HCT116 (cell line): Measurements from ENCODE around the gene CDH4. TPM values are rescaled to one million over a fixed set of nuclear protein-coding genes. Genes with fewer than 3 reads are reported as not detected.

ENCODE experiments used
- ATAC-seq: fragments of 200-7000 bp; cut with Tn5 transposase; 2 replicates; pipeline ENCODE4 v1.9.1; 2020; ENCODE audit warnings: mild to moderate bottlenecking, moderate library complexity
- BruUV-seq: library from RNA; stranded (reverse); fragments of 400-500 nt; replicated peaks from 2 replicates; lab custom pipeline; 2021; lab: Mats Ljungman, UMichigan
- CTCF ChIA-PET: fragments of 300-600 bp; sonication (Branson Sonifier 250); formaldehyde crosslinking; loops from one replicate; lab custom pipeline; 2021; ENCODE audit warnings: antibody characterized with exemption; lab: Charles Lee
- POLR2A ChIA-PET: fragments of 300-600, 350-600 bp; sonication (Branson Sonifier 250); formaldehyde crosslinking; loops from one replicate; lab custom pipeline; 2021; ENCODE audit warnings: antibody characterized with exemption; lab: Charles Lee
- RAD21 ChIA-PET, 2 experiments: fragments of 300-600 bp; sonication (Branson Sonifier 250); formaldehyde crosslinking; loops; one replicate each; lab custom pipeline; 2023; ENCODE audit warnings: low total read pairs in 2 of 2; ENCODE audit not compliant: uncharacterized antibody in 2 of 2, unreplicated experiment in 2 of 2, low non-redundant PET in 1 of 2; lab: Charles Lee
- DNase-seq: peaks from one replicate; pipeline ENCODE4 v3.0.0-alpha.2; 2010; ENCODE audit warnings: low read depth, low spot score
- H2AFZ ChIP-seq: fragments of 200-600 bp; shearing (Covaris generic), sonication (generic); 2 replicates; pipeline ENCODE4 v1.6.1; 2017; ENCODE audit warnings: low read depth, mixed run types, mixed read lengths, antibody characterized with exemption, low read length; ENCODE audit not compliant: poor library complexity, severe bottlenecking
- H3K27ac ChIP-seq: 2 replicates; pipeline ENCODE4 v1.5.1; 2012; ENCODE audit warnings: low read depth, low read length
- H3K27me3 ChIP-seq: fragments of 200-600 bp; sonication (generic); 2 replicates; pipeline ENCODE4 v1.6.1; 2016; ENCODE audit warnings: mixed run types, low read length, mixed read lengths; ENCODE audit not compliant: insufficient read depth
- H3K36me3 ChIP-seq, 2 experiments: fragments of 200-500 bp in 1 of 2; fragments of 200-600 bp in 1 of 2; sonication (Bioruptor generic) in 1 of 2; sonication (generic) in 1 of 2; 2 replicates each; pipeline versions ENCODE4 v1.5.1 to v1.6.1; 2014 to 2016; ENCODE audit warnings: low read length in 2 of 2, inconsistent platforms in 1 of 2, mixed read lengths in 1 of 2, mixed run types in 1 of 2; ENCODE audit not compliant: insufficient read depth in 2 of 2, control insufficient read depth in 1 of 2
- H3K4me1 ChIP-seq, 2 experiments: fragments of 200-600 bp in 1 of 2; sonication (generic) in 1 of 2; 2 replicates each; pipeline versions ENCODE4 v1.5.1 to v1.6.1; 2012 to 2017; ENCODE audit warnings: low read length in 2 of 2, inconsistent platforms in 1 of 2, mild to moderate bottlenecking in 1 of 2, mixed read lengths in 1 of 2, mixed run types in 1 of 2, moderate library complexity in 1 of 2; ENCODE audit not compliant: insufficient read depth in 2 of 2, control insufficient read depth in 1 of 2
- H3K4me2 ChIP-seq: fragments of 200-600 bp; sonication (generic); 2 replicates; pipeline ENCODE4 v1.6.1; 2017; ENCODE audit warnings: mixed run types, low read length, mixed read lengths
- H3K4me3 ChIP-seq, 2 experiments: fragments of 200-600 bp in 1 of 2; sonication (generic) in 1 of 2; replicated peaks in 1 of 2; 2 replicates each; pipeline ENCODE4 v1.5.1; 2011 to 2016; ENCODE audit warnings: low read length in 2 of 2, control low read depth in 1 of 2, low read depth in 1 of 2, mild to moderate bottlenecking in 1 of 2, mixed read lengths in 1 of 2, mixed run types in 1 of 2
- H3K79me2 ChIP-seq: fragments of 200-600 bp; sonication (generic); 2 replicates; pipeline ENCODE4 v1.6.1; 2017; ENCODE audit warnings: mild to moderate bottlenecking, mixed run types, low read length, moderate library complexity, mixed read lengths; ENCODE audit not compliant: insufficient read depth
- H3K9ac ChIP-seq: fragments of 200-600 bp; sonication (generic); 2 replicates; pipeline ENCODE4 v1.6.1; 2016; ENCODE audit warnings: low read length, mixed read lengths
- H3K9me2 ChIP-seq: fragments of 200-600 bp; sonication (generic), shearing (Covaris generic); 2 replicates; pipeline ENCODE4 v1.6.1; 2017; ENCODE audit warnings: mixed run types, mild to moderate bottlenecking, moderate library complexity; ENCODE audit not compliant: insufficient read depth
- H3K9me3 ChIP-seq, 2 experiments: fragments of 200-500 bp in 1 of 2; fragments of 200-600 bp in 1 of 2; sonication (Bioruptor generic) in 1 of 2; sonication (generic) in 1 of 2; 2 replicates each; pipeline ENCODE4 v1.6.1; 2014 to 2017; ENCODE audit warnings: low read length in 2 of 2, mixed read lengths in 2 of 2, inconsistent platforms in 1 of 2, low read depth in 1 of 2, mild to moderate bottlenecking in 1 of 2, mixed run types in 1 of 2, moderate library complexity in 1 of 2; ENCODE audit not compliant: control insufficient read depth in 1 of 2, insufficient read depth in 1 of 2
- H4K20me1 ChIP-seq: fragments of 200-600 bp; sonication (generic), shearing (Covaris generic); 2 replicates; pipeline ENCODE4 v1.6.1; 2017; ENCODE audit warnings: mixed run types, mild to moderate bottlenecking, moderate library complexity; ENCODE audit not compliant: insufficient read depth
- ATF3 ChIP-seq: IDR thresholded peaks from 2 replicates; pipeline ENCODE4 v1.6.1; 2012
- CBX3 ChIP-seq: IDR thresholded peaks from 2 replicates; pipeline ENCODE4 v1.6.1; 2012; ENCODE audit warnings: low read depth
- CTCF ChIP-seq, 3 experiments: fragments of 200-600 bp in 1 of 3; sonication (generic) in 1 of 3; IDR thresholded peaks in 2 of 3; conservative IDR thresholded peaks in 1 of 3; 2 replicates each; pipeline ENCODE4 v1.5.1; 2012 to 2017; ENCODE audit warnings: low read depth in 2 of 3, low read length in 2 of 3, antibody characterized with exemption in 1 of 3, borderline replicate concordance in 1 of 3, control low read depth in 1 of 3, mild to moderate bottlenecking in 1 of 3, mixed read lengths in 1 of 3, mixed run types in 1 of 3, moderate library complexity in 1 of 3; ENCODE audit not compliant: insufficient read depth in 1 of 3
- JUND ChIP-seq: IDR thresholded peaks from 2 replicates; pipeline ENCODE4 v1.6.1; 2012
- POLR2A ChIP-seq: IDR thresholded peaks from 2 replicates; pipeline ENCODE4 v1.7.0; 2011; ENCODE audit warnings: borderline replicate concordance; ENCODE audit not compliant: insufficient read depth, insufficient read length; ENCODE audit errors: extremely low read depth
- ZBTB33 ChIP-seq: IDR thresholded peaks from 2 replicates; pipeline ENCODE4 v1.6.1; 2011; ENCODE audit warnings: mild to moderate bottlenecking, low read length, moderate library complexity; ENCODE audit not compliant: insufficient replicate concordance; ENCODE audit errors: extremely low read depth
- intact Hi-C: fragments of 100-400 bp; cut with micrococcal nuclease; formaldehyde crosslinking; loops from 2 replicates; pipeline ENCODE4 v1.10.0; 2022
- total RNA-seq: library from RNA; stranded (reverse); gene quantifications from one replicate; pipeline ENCODE4 v1.2.1, GENCODE V29; 2021; ENCODE audit not compliant: unreplicated experiment

Gene CDH4
- total RNA-seq, 1 experiment from 2014 or later, result not detected

- H3K36me3 ChIP-seq, result no peaks in the 10 kb centered on the region
- ChIA-PET POLR2A (no interaction called here), RAD21 (no interaction called here), CTCF (no interaction called here)
- ATAC-seq (no peak), DNase-seq (no peak)
- TF ChIP-seq JUND (no peak), POLR2A (no peak), CTCF (IDR thresholded peaks at IDR 0.05 in 2 of 3, conservative IDR thresholded peaks at IDR 0.05 in 1 of 3; ENCODE audit: borderline replicate concordance in 1 of 3, insufficient read depth in 1 of 3, low read depth in 2 of 3, low read length in 2 of 3) (no peak), ATF3 (no peak), CBX3 (no peak), ZBTB33 (no peak)
- no peaks in the 10 kb centered on the region for H3K79me2 ChIP-seq
- no peak overlapping the region for H3K27ac ChIP-seq
- H2AFZ ChIP-seq, result no peak overlapping the region
- intact Hi-C loops, result no loop called here
- H3K4me1 ChIP-seq, result no peaks in the 10 kb centered on the region
- no peak overlapping the region for H3K4me2 ChIP-seq
- H3K9me2 ChIP-seq, result no peaks in the 10 kb centered on the region
- peaks cover 26% of the 10 kb centered on the region for H3K27me3 ChIP-seq
- no peak overlapping the region for H3K4me3 ChIP-seq
- no peaks in the 10 kb centered on the region for H4K20me1 ChIP-seq
- BruUV-seq, result no TSS peak
- H3K9me3 ChIP-seq, result no peaks in the 10 kb centered on the region
- H3K9ac ChIP-seq, result no peak overlapping the region
Observed at GRCh38 chr20:61646986-61647385, 394.9 kb downstream of the CDH4 start.
